ENCODE results near the gene TEX48.

Gene TEX48

DNA sequence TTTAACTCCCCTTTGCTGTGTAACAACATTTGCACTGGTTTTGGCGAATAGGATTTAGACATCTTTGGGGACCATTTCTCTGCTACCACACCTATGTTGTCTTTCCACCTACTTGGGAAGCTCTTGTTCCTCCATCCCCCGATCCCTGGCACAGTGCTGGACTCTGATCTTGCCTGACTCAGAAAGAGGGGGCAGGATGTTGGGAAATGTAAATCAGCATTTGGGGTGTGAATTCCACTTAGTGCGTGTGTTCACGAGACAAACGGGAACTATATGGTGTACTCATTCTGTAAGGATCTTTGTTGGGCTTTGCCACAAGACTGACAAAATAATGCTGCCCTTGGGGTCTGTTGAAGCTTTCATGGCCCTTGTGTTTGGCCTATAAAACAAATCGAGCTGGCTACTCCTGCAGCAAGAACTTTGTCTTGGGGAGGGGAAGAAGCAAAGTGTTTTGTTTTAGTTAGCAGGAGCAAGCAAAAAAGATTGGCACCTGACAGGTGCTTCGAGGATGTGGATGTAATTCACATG is 52.4 kb downstream of the TEX48 start:
- Mint-ChIP-seq H3K4me1 (ENCODE audit: low read depth) (no peaks in the 10 kb centered on the region), H3K9me3 (ENCODE audit: low read depth) (no peaks in the 10 kb centered on the region), H3K36me3 (peaks cover 10% of the 10 kb centered on the region), H3K27me3 (no peaks in the 10 kb centered on the region), H3K27ac (no peak overlapping the region), H3K4me3 (no peak overlapping the region)

DNA sequence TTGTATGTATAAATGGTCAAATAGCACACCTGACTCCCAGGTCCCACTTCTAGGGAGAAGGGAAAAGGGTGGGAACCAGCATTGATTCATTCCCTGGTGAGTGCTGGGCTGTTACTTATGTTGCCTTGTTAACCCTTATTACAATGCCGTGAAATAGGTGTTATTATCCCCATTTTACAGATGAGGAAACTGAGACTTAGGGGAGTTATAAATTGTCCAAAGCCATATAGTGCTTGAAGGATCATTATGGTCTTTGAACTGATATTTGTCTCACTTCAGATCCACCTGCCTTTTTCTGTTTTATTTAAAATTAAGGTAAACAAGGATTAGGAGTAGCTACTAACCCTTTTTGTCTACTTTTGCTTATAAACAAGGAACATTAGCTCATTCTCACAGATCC is 54.4 kb downstream of the TEX48 start:
- Mint-ChIP-seq H3K36me3 (peaks cover 12% of the 10 kb centered on the region), H3K4me1 (ENCODE audit: low read depth) (no peaks in the 10 kb centered on the region)

DNA sequence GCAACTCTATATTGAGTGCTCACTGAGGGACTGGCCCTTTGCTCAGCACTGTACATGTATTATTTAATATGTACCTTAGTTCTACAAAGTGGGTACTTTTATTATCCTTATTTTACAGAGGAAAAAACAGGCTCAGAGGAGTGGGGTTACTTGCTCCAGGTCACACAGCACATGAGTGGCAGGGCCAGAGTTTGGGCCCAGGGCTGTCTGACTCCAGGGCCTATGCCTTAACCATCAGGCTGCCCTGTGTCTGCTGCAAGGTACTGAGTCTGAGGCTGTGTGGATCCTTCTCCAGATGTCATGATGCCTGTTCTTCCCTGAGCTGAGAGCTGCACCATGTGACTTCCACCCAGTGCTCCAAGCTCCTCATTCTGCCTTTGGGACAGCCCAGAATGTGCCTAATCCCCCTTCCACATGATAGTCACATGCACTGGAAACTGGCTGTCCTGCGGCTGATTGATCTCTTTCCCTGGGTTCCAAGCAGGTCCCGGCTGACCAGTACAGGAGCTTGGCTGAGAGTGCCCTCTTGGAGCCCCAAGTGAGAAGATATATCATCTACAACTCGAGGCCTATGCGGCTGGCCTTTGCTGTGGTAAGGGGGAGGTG is 55.5 kb downstream of the TEX48 start:
- Mint-ChIP-seq H3K27ac (no peak overlapping the region), H3K9me3 (ENCODE audit: low read depth) (no peaks in the 10 kb centered on the region), H3K4me1 (ENCODE audit: low read depth) (peaks cover 4% of the 10 kb centered on the region), H3K36me3 (peaks cover 18% of the 10 kb centered on the region), H3K27me3 (no peaks in the 10 kb centered on the region), H3K4me3 (no peak overlapping the region)

More for the DNA sequence above, 54.4 kb downstream of the TEX48 start:
- no peak overlapping the region for H3K4me3 Mint-ChIP-seq
- H3K27me3 Mint-ChIP-seq = no peaks in the 10 kb centered on the region
- H3K27ac Mint-ChIP-seq = no peak overlapping the region
- H3K9me3 Mint-ChIP-seq (ENCODE audit: low read depth) = no peaks in the 10 kb centered on the region

DNA sequence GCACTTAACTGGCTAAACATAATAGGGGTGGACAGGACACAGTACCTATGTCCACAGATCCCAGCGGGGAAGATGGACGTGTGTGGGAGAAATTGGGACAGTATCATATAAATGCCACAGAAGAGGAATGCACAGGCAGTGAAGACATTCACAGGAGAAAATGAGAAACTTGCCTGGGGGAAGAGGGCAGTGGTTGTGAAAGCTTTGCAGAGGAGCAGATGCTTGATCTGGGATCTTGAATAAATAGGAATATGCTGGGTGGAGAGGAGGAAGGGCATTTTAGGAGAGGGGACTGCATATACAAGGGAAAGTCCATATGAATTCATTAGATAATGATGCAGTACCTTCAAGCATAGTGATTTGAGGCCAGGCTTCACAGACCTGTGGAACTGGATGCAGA is 57.3 kb downstream of the TEX48 start:
- Mint-ChIP-seq H3K4me1 (ENCODE audit: low read depth) (peaks cover 7% of the 10 kb centered on the region), H3K27me3 (no peaks in the 10 kb centered on the region), H3K36me3 (peaks cover 19% of the 10 kb centered on the region), H3K27ac (no peak overlapping the region), H3K4me3 (no peak overlapping the region), H3K9me3 (ENCODE audit: low read depth) (no peaks in the 10 kb centered on the region)

DNA sequence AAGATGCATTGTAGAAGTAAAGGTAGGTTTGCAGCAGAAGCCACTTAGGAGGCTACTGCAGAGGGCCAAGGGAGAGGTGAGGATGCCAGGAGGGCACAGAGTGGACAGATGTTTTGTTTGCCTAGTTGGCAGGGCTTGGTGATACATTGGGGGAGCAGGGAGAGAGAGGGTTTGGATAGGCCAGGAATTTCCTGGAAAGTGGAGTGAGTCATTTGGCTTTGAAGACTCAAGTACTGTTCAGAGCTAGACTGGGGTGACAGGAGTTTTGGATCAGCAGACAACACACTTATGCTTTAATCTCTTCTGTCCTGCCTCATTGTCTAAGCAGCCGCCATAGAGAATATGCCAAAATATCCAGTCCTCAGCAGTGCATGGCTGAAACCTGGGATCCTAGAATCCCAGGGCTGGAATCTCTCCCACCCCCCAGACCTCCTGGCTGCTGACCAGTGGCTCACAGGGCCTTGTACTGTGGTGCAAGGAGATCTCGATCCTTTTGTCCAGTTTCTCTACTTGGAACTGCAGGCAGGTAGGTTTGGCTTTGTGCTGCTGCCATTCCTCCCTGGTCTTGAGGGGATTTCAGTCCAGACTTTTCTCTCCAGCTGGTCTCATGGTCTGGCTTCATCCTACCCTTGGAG is 59.9 kb downstream of the TEX48 start:
- H3K4me1 Mint-ChIP-seq (ENCODE audit: low read depth) = peaks cover 22% of the 10 kb centered on the region
- peaks cover 19% of the 10 kb centered on the region for H3K36me3 Mint-ChIP-seq
- H3K27ac Mint-ChIP-seq = no peak overlapping the region
- H3K4me3 Mint-ChIP-seq = no peak overlapping the region
- no peaks in the 10 kb centered on the region for H3K9me3 Mint-ChIP-seq (ENCODE audit: low read depth)
- no peaks in the 10 kb centered on the region for H3K27me3 Mint-ChIP-seq

DNA sequence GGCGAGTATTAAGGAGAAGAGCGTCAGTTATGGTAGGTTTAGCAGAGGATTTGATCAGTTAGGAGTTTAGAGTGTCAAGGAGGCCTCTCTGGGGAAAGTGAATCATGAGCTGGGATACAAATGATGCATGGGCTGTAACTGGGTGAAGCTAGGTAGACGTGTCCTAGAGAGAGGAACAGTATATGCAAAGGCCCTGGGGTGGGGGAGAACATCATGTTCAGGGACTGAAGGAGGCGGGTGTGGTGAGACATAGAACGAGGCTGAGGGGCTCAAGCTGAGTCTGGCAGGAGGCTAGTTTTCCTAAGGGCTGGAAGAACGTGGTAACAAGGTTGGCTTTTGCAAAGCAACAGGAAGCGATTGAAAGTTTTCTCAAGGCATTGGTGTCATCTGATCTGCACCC is 60.4 kb downstream of the TEX48 start:
- Mint-ChIP-seq H3K36me3 (peaks cover 19% of the 10 kb centered on the region), H3K4me3 (no peak overlapping the region), H3K27ac (no peak overlapping the region), H3K9me3 (ENCODE audit: low read depth) (no peaks in the 10 kb centered on the region), H3K4me1 (ENCODE audit: low read depth) (peaks cover 26% of the 10 kb centered on the region), H3K27me3 (no peaks in the 10 kb centered on the region)

DNA sequence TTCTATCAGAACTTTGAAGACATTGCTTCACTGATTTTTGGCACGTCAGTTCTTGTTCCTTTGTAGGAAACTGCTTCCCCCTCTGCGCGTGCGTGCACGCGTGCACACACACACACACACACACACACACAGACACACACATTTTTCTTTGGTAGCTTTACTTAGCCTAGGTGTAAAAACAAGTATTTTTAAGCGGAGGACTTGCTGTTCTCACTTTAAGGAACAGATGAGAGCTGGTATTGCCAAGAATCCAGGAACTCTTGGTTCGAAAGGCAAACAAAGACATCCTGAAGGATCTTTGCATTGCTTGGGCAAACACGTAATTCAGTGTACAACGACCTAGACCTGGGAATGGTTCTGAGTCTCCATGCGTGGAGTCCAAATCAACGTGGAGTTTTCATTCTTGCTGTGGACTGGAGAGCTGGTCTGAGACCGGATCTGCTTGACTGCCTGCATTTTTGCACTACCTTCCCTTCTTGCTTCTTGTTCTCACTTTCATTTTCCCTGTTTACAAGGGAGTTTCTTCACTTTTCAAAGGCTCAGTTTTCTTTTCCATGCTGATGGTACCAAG is 62.7 kb downstream of the TEX48 start:
- Mint-ChIP-seq H3K9me3 (ENCODE audit: low read depth) (no peaks in the 10 kb centered on the region), H3K27ac (peak overlapping the region; percentile 84), H3K4me3 (peak overlapping the region; percentile 79), H3K36me3 (peaks cover 16% of the 10 kb centered on the region), H3K27me3 (no peaks in the 10 kb centered on the region), H3K4me1 (ENCODE audit: low read depth) (peaks cover 36% of the 10 kb centered on the region)

DNA sequence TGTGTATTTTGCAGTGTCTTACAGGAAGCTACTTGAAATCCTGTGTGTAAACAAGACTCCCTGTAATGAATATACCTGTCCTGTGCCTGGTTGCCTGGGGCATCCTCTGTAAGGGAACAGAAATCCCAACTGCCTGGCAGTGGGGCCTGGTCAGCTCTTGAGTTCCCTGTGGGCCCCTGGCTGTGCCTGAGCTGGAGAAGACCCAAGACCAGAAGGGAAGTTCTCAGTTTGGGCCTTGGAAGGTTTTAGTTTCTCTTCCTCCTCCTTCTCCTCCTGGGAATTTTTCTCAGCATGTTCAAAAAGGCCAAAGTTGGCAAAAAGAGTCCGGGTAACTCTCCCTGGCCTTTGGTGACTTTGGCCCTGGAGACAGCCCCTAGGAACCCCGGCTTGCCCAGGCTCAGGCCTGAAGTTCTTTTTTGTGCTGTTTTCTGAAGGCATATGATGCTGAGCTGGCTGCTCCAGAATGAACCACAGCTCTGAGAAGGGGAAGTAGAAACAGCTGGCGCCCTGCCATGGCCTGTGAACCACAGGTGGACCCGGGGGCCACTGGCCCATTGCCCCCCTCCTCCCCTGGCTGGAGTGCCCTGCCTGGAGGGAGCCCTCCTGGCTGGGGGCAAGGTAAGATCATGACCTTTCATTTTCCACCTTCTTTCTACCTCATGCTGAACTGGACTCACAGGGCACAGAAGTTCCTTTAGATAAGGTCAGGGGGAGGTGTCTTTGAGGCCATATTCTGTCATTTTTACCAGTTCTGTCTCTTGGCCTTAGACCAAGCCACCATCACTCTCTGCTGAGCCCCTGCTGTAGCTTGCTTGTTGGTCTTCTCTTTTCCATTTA is 65.1 kb downstream of the TEX48 start:
- peak overlapping the region; percentile 30 for H3K4me3 Mint-ChIP-seq
- H3K9me3 Mint-ChIP-seq (ENCODE audit: low read depth) = no peaks in the 10 kb centered on the region

More for the DNA sequence above, 65.1 kb downstream of the TEX48 start:
- Mint-ChIP-seq H3K27ac (peak overlapping the region; percentile 73), H3K4me1 (ENCODE audit: low read depth) (peaks cover 60% of the 10 kb centered on the region), H3K36me3 (peaks cover 13% of the 10 kb centered on the region), H3K27me3 (no peaks in the 10 kb centered on the region)
